ENCODE data around the gene IRF5. TPM values are rescaled to one million over a fixed set of nuclear protein-coding genes. Genes with fewer than 3 reads are reported as not detected.
"Not testable (repeated sequence)": the region's sequence is repeated elsewhere in the genome, so short reads cannot be mapped to it uniquely, and the experiment has no call there.

The IRF5 gene
- total RNA-seq, 1 experiment from 2014 or later = 2.4 TPM

DNA sequence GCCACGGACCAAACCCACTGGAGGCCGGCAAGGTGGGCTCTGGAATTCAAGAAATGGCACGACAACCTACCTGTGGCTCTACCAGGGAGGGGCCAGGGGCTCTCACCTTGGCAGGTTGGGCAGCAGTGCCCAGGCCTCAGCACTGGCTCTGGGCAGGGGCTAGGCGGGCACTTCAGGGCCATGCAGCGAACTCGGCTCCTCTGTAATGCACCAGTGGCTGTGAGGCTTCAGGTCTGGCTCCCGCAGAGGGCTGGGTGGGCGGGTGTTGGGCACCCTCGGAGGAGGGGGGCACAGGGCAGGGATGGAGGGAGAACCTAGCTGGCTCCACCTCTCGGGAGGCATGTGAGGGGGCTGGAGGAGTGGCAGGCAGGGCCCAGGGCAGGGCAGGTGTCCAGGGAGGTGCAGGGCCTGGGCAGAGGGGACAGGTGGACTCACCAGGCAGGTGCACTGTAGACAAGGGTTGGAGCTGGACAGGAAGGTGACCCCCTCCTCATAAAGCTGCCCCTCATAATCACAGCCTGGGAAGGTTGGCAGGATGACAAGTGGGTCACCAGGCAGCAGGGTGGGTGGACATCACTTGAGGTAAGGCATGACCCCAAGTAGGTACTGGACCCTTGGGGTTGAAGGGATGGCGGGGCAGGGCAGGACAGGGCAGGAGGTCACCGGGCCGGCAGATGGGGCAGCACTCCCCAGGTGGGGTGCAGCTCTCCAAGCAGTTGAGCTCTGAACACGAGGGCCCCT, 33.9 kb upstream of the IRF5 start:
- DNase-seq = no peak
- Histone ChIP-seq H3K27me3 (no peaks in the 10 kb centered on the region), H3K9me3 (no peaks in the 10 kb centered on the region), H3K4me3 (no peak overlapping the region), H3K36me3 (no peaks in the 10 kb centered on the region)

- no peak for DNase-seq
- no peaks in the 10 kb centered on the region for H3K9me3 ChIP-seq
Observed at GRCh38 chr7:128904381-128905197, 33.1 kb upstream of the IRF5 start.

GRCh38 chr7:128906001-128906765, 31.5 kb upstream of the IRF5 start:
- Histone ChIP-seq H3K27me3 (no peaks in the 10 kb centered on the region), H3K36me3 (no peaks in the 10 kb centered on the region), H3K9me3 (no peaks in the 10 kb centered on the region), H3K4me3 (no peak overlapping the region)
- no peak for DNase-seq

More at GRCh38 chr7:128904381-128905197, 33.1 kb upstream of the IRF5 start:
- H3K4me3 ChIP-seq = no peak overlapping the region
- H3K27me3 ChIP-seq = no peaks in the 10 kb centered on the region
- H3K36me3 ChIP-seq = no peaks in the 10 kb centered on the region

GRCh38 chr7:128906766-128907559, 30.8 kb upstream of the IRF5 start:
- no peak for DNase-seq
- H3K27me3 ChIP-seq = no peaks in the 10 kb centered on the region
- no peaks in the 10 kb centered on the region for H3K9me3 ChIP-seq
- no peaks in the 10 kb centered on the region for H3K36me3 ChIP-seq
- H3K4me3 ChIP-seq = no peak overlapping the region

DNA sequence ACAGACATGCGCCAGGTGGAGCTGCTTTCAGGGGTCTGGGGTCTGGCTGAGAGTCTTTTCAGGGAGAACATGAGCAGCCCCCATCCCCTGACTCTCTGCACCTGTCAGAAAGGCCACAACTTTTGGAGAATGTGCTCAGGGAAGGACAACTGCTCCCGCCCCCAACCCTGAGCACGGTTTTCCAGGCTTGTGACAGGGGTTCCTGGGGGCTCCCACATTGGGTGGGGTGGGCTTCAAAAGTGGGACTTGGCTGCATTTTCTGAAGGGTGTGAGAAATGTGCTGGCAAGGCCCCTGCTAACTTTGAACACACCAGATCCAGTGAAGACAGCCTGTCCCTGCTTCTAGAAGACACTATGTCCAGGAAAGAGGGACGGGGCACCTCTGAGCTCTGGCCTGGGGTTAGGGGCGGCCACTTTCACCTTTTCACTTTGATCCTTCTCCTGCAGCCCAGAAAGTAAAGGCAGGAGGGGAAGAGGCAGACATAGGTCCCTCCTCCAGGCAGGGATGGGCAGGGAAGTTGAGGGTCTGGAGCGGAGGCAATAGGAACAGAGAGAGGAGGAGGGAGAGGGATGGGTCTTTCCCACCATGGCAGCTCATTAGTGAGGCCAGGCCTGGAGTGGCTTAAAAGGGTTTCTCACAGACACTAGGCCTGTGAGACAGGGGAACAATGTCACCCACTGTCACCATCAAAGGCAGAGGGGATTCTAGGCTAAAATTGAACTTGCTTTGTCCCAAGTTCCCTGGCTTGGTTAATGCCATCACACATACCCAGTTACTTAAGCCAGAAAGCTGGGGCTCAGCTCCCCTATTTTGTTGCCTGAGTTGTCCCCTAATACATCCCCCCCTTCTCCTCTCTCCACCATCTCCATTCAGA, 28.7 kb upstream of the IRF5 start:
- Histone ChIP-seq H3K4me3 (no peak overlapping the region), H3K36me3 (no peaks in the 10 kb centered on the region), H3K9me3 (no peaks in the 10 kb centered on the region), H3K27me3 (no peaks in the 10 kb centered on the region)
- DNase-seq = no peak

DNA sequence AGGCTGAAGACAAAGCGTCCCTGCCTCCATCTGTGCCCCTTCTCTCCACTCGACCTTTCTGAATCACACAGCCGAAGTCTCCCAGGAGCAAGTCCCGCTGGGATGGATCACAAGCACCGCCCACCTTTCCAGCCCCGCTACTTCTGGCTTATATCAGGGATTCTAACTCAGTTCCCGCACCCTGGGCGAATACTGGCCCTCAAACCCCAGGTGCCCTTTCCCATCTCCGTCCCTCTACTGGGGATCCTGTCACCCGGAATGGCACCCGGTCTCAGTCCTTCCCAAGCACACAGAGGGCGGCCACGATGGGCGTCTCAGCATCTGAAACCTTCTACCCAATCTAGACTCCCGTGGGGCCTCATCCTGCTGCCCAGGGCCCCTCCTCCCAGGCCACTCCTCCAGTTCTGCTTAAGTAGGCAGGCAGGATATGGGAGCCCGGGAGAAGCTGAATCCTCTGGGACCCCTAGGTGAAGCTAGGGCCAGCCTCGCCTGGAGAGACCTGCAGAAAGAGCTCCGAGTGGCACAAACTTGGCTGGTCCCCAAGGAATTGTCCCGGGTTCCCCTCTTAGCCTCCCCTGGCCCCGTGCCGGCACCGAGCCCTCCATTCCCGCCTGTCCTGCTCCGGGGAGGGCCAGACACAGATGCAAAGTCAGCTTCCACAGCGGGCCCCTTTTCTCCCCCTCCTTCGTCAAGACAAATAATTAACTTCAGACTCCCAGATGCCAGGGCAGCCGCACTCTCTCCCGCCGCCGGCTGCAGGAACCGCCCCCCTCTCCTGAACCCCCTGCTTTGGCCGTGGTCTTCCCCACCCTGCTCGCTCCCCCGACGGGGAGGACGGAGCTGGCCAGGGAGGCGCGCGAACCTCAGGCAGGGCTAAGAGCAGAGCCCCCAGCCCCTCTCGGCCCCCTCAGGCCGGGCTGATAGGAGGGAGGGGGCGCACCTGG, 27.8 kb upstream of the IRF5 start:
- Histone ChIP-seq H3K9me3 (no peaks in the 10 kb centered on the region), H3K4me3 (no peak overlapping the region), H3K27me3 (no peaks in the 10 kb centered on the region), H3K36me3 (no peaks in the 10 kb centered on the region)
- no peak for DNase-seq

DNA sequence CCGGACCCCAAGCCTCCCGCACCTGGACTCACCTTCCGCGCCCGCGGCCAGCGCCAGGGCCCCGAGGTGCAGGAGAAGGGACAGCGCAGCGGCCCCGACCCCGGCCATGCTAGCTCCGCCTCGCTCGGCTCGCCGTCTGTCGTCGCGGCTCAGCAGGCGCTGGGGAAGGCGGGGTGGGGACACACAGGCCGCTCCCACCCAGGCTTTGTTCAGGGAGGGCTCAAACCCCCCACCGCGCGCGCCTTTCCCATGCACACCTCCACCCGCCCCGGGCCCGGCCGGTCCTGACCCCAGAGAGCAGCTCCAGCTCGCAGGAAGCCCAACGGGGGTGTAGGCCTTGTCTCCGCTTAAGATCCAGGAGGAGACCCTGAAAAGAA, 27.2 kb upstream of the IRF5 start, which contains the start of gene KCP:
TSS of gene KCP (minus strand) at position 141 of the 377 bp plus-strand sequence. CDS start at position 108, 33 bp downstream.
- no peak for DNase-seq
- no peak within 1 kb of the TSS for H3K4me3 ChIP-seq
- H3K27me3 ChIP-seq = no peaks in the 10 kb centered on the region
- H3K9me3 ChIP-seq = no peaks in the 10 kb centered on the region
- H3K36me3 ChIP-seq = no peaks in the 10 kb centered on the region

GRCh38 chr7:128911423-128912031, 26.2 kb upstream of the IRF5 start:
- no peaks in the 10 kb centered on the region for H3K9me3 ChIP-seq
- DNase-seq = no peak
- H3K27me3 ChIP-seq = no peaks in the 10 kb centered on the region
- H3K36me3 ChIP-seq = no peaks in the 10 kb centered on the region
- no peak overlapping the region for H3K4me3 ChIP-seq

GRCh38 chr7:128912281-128912680, 25.4 kb upstream of the IRF5 start:
- Histone ChIP-seq H3K9me3 (no peaks in the 10 kb centered on the region), H3K4me3 (no peak overlapping the region), H3K36me3 (no peaks in the 10 kb centered on the region), H3K27me3 (no peaks in the 10 kb centered on the region)
- no peak for DNase-seq

GRCh38 chr7:128912709-128913495, 24.8 kb upstream of the IRF5 start:
- not testable (repeated sequence) for H3K27me3 ChIP-seq, H3K36me3 ChIP-seq, H3K9me3 ChIP-seq, DNase-seq, H3K4me3 ChIP-seq

GRCh38 chr7:128913870-128914565, 23.7 kb upstream of the IRF5 start:
- H3K4me3 ChIP-seq = no peak overlapping the region
- H3K27me3 ChIP-seq = no peaks in the 10 kb centered on the region

GRCh38 chr7:128914566-128915151, 23.1 kb upstream of the IRF5 start:
- no peak for DNase-seq
- Histone ChIP-seq H3K36me3 (no peaks in the 10 kb centered on the region), H3K9me3 (no peaks in the 10 kb centered on the region), H3K27me3 (no peaks in the 10 kb centered on the region), H3K4me3 (no peak overlapping the region)

More at GRCh38 chr7:128913870-128914565, 23.7 kb upstream of the IRF5 start:
- Histone ChIP-seq H3K9me3 (no peaks in the 10 kb centered on the region), H3K36me3 (no peaks in the 10 kb centered on the region)
- no peak for DNase-seq
